GM12873 (cell line): ENCODE measurements around the gene JADE3.

Experiments
- TF ChIP-seq, protein P1 (sequence below): IDR thresholded peaks from 2 replicates; pipeline ENCODE4 v1.5.1; 2012; ENCODE audit warnings: low read depth, mild to moderate bottlenecking, moderate library complexity, low read length, control low read depth; ENCODE audit not compliant: insufficient read depth; ENCODE audit errors: missing control alignments

Gene JADE3

GRCh38 chrX:46957297-46957696 lies 45.1 kb downstream of the JADE3 start:
- TF ChIP-seq, protein P1, sequence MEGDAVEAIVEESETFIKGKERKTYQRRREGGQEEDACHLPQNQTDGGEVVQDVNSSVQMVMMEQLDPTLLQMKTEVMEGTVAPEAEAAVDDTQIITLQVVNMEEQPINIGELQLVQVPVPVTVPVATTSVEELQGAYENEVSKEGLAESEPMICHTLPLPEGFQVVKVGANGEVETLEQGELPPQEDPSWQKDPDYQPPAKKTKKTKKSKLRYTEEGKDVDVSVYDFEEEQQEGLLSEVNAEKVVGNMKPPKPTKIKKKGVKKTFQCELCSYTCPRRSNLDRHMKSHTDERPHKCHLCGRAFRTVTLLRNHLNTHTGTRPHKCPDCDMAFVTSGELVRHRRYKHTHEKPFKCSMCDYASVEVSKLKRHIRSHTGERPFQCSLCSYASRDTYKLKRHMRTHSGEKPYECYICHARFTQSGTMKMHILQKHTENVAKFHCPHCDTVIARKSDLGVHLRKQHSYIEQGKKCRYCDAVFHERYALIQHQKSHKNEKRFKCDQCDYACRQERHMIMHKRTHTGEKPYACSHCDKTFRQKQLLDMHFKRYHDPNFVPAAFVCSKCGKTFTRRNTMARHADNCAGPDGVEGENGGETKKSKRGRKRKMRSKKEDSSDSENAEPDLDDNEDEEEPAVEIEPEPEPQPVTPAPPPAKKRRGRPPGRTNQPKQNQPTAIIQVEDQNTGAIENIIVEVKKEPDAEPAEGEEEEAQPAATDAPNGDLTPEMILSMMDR: no peak

DNA sequence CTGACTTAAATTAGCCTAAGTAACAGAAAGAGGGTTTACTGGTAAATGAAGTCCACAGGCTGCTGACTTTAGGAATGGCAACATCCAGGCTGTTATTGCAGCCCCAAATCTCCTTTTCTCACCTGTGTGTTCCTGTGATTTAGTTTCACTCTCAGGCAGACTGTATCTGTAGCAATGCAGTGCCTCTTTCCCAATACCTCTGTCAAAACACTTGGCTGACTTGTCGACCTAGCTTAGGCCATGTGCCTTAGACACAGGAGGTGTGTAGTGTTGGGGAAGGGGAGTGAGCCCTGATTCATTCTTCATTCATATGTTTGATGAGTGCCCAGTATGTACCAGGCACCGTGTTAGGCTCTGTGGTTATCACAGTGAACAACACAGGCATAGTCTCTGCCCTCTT lies 46.9 kb downstream of the JADE3 start:
- TF ChIP-seq, protein P1: no peak

- TF ChIP-seq, protein P1: no peak
Measured at GRCh38 chrX:46959985-46960700, 47.9 kb downstream of the JADE3 start.

DNA sequence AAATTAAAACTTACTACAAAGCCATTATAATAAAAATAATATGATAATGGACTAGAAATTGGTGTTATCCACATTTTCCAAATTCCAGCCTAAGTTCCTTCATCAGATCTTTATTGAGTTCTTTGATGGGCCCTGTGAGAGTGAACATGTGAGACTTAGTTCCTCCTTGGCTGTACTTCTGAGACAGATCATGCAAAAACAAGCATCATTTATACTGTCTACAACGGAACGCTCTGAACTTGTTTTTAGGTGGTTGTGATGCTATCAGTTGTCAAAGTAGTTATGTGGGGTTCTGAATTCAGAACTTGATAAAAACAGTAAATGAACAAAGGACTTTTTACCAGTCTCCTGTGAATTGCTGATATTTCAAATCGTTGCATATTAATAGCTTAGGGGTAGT lies 48.9 kb downstream of the JADE3 start:
- TF ChIP-seq, protein P1: no peak

DNA sequence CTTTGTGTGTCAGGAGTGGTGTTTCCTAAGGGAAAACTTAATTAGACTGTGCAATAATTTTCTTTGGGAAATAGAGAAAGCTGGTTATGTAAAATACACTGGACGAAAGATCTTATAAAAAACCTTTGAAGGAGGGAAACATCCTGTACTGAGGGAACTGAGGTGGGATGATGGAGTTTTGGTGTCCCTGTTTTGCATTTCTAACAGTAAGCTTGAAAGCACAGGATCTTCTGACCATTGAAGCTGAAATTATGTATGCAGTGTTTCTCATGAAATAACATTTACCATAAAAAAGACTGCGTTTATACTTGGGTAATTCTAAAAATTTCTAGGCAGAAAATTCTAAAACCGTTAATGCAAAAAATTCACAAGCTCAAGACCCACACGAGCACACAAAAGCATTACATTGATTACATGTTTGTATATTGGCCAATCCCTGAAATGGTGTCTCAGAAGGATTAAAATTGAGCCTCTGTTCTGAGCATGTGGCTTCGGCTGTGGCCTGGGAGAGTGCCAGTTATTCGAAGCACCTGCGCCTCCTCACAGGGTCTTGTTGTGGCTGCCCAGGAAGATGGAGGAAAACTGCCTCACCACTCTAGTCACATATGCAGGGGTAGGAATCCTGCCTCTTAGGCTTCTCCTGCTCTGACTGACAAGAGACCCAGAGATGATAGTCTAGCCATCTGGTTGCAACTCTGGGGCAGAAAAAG lies 49.5 kb downstream of the JADE3 start:
- TF ChIP-seq, protein P1: no peak

DNA sequence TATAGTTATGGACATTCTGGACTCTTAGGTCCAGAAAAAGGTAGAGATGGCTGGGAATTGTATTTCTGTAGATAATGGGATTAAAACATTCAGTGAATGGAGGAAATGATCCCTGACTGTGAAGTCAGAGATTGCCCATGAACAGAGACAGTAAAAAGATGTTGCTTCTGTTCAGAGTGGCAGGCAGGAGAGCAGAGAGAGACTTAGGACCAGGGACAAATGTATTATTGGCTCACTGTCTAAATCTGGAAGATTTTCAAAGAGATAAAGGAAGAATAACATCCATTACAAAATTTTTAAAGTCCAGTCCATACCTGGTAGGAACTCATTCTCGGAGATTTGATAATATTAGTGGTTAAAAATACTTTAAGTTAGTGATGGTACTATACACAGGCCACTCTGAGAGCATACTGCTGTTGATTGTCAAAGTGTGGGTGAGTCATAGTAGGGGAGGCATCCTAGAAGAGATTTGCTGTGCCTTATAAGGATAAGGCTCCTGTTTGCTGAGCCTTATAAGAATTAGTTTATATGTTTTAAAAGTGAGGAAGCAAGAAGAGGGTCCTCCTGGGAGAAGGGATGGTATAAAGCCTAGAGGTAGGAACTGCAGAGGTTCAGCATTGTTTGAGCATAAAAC lies 53.0 kb downstream of the JADE3 start:
- TF ChIP-seq, protein P1: no peak

GRCh38 chrX:46967547-46967946 lies 55.3 kb downstream of the JADE3 start:
- TF ChIP-seq, protein P1: no peak
